Left colon (tissue), 2 donors: ENCODE measurements around the gene MTFR1L. TPM values are rescaled to one million over a fixed set of nuclear protein-coding genes. Genes with fewer than 3 reads are reported as not detected.

Experiments used
- ATAC-seq: fragments of 200-7000 bp; cut with Tn5 transposase; one replicate; pipeline ENCODE4 v1.9.1; 2020; ENCODE audit warnings: mild to moderate bottlenecking, moderate library complexity
- DNase-seq, 2 donors: peaks; one replicate each; pipeline ENCODE4 v3.0.0-alpha.2; 2020
- intact Hi-C, 2 donors: fragments of 100-400 bp; cut with DNase I in 1 of 2; cut with micrococcal nuclease in 1 of 2; formaldehyde crosslinking; loops; one replicate each; pipeline versions ENCODE4 v1.11.2 to v1.14.0; 2022; cut with DNase I, micrococcal nuclease
- total RNA-seq, 2 donors: library from RNA; stranded (reverse); fragmentation: NEBNext Ultra II Directional; extraction: Animal tissue kit (Norgen Biotek cat#: 25700); gene quantifications; one replicate each; pipeline ENCODE4 v1.2.1, GENCODE V29; 2021
- donor health status: DM: no; HTN: no; CAD: no.
- donor health status: DM: yes; HTN: yes; CAD: no.

Gene MTFR1L
- total RNA-seq, 2 donors from 2014 or later, result 42.1 to 59.4 TPM

GRCh38 chr1:25869909-25870606 is 50.3 kb downstream of the MTFR1L start:
- ATAC-seq (no peak), DNase-seq (no peak)
- intact Hi-C loops, result no loop called here

GRCh38 chr1:25870614-25871013 is 50.9 kb downstream of the MTFR1L start:
- intact Hi-C loops, result no loop called here
- no peak for DNase-seq
- ATAC-seq, result no peak

- no peak for DNase-seq
- peak; percentile 44 for ATAC-seq
- intact Hi-C loops, result no loop called here
Measured at GRCh38 chr1:25871086-25871703, 51.4 kb downstream of the MTFR1L start.

GRCh38 chr1:25871704-25872494 is 52.1 kb downstream of the MTFR1L start:
- intact Hi-C loops, result no loop called here
- DNase-seq, result no peak

GRCh38 chr1:25872713-25873112 is 53.0 kb downstream of the MTFR1L start:
- ATAC-seq, result no peak
- intact Hi-C loops, result no loop called here
- DNase-seq, result no peak

More at GRCh38 chr1:25871704-25872494, 52.1 kb downstream of the MTFR1L start:
- no peak for ATAC-seq

GRCh38 chr1:25873120-25873519 is 53.4 kb downstream of the MTFR1L start:
- intact Hi-C loops, result no loop called here
- DNase-seq, result no peak
- peak; percentile 38 for ATAC-seq

GRCh38 chr1:25874209-25874608 is 54.5 kb downstream of the MTFR1L start:
- intact Hi-C loops, result no loop called here
- ATAC-seq, result no peak
- no peak for DNase-seq

GRCh38 chr1:25874635-25875153 is 54.9 kb downstream of the MTFR1L start:
- ATAC-seq, result peak; percentile 2
- intact Hi-C loops, result no loop called here

GRCh38 chr1:25875154-25875855 is 55.6 kb downstream of the MTFR1L start, which contains the start of gene PAQR7:
Gene PAQR7 (minus strand): TSS chr1:25875708. CDS start chr1:25863839, 11,869 bp downstream.
- ATAC-seq, result peak; percentile 84
- peak; percentile 72 to 80 for DNase-seq
- intact Hi-C loops, result no loop called here

More at GRCh38 chr1:25874635-25875153, 54.9 kb downstream of the MTFR1L start:
- no peak for DNase-seq

- ATAC-seq (peak; percentile 28), DNase-seq (no peak)
- intact Hi-C loops, result no loop called here
Measured at GRCh38 chr1:25875856-25876692, 56.3 kb downstream of the MTFR1L start.

GRCh38 chr1:25876693-25877077 is 56.9 kb downstream of the MTFR1L start:
- no peak for DNase-seq
- no peak for ATAC-seq
- intact Hi-C loops, result no loop called here

- ATAC-seq, result no peak
- intact Hi-C loops, result no loop called here
- DNase-seq, result no peak
Measured at GRCh38 chr1:25877155-25877554, 57.4 kb downstream of the MTFR1L start.

- ATAC-seq, result no peak
- no peak for DNase-seq
- intact Hi-C loops, result no loop called here
Measured at GRCh38 chr1:25878690-25879089, 58.9 kb downstream of the MTFR1L start.

- DNase-seq (no peak), ATAC-seq (no peak)
- intact Hi-C loops, result no loop called here
Measured at GRCh38 chr1:25879675-25880074, 59.9 kb downstream of the MTFR1L start.

- intact Hi-C loops, result no loop called here
- no peak for ATAC-seq
- DNase-seq, result no peak
Measured at GRCh38 chr1:25880518-25880917, 60.8 kb downstream of the MTFR1L start.

- intact Hi-C loops, result no loop called here
- ATAC-seq (no peak), DNase-seq (no peak)
Measured at GRCh38 chr1:25881266-25881665, 61.5 kb downstream of the MTFR1L start.
